HCT116 (cell line): ENCODE data around the gene CNDP2. TPM values are rescaled to one million over a fixed set of nuclear protein-coding genes. Genes with fewer than 3 reads are reported as not detected.

Source experiments
- ATAC-seq: fragments of 200-7000 bp; cut with Tn5 transposase; 2 replicates; pipeline ENCODE4 v1.9.1; 2020; ENCODE audit warnings: mild to moderate bottlenecking, moderate library complexity
- BruUV-seq: library from RNA; stranded (reverse); fragments of 400-500 nt; replicated peaks from 2 replicates; lab custom pipeline; 2021; lab: Mats Ljungman, UMichigan
- CTCF ChIA-PET: fragments of 300-600 bp; sonication (Branson Sonifier 250); formaldehyde crosslinking; loops from one replicate; lab custom pipeline; 2021; ENCODE audit warnings: antibody characterized with exemption; lab: Charles Lee
- POLR2A ChIA-PET: fragments of 300-600, 350-600 bp; sonication (Branson Sonifier 250); formaldehyde crosslinking; loops from one replicate; lab custom pipeline; 2021; ENCODE audit warnings: antibody characterized with exemption; lab: Charles Lee
- RAD21 ChIA-PET, 2 experiments: fragments of 300-600 bp; sonication (Branson Sonifier 250); formaldehyde crosslinking; loops; one replicate each; lab custom pipeline; 2023; ENCODE audit warnings: low total read pairs in 2 of 2; ENCODE audit not compliant: uncharacterized antibody in 2 of 2, unreplicated experiment in 2 of 2, low non-redundant PET in 1 of 2; lab: Charles Lee
- DNase-seq: peaks from one replicate; pipeline ENCODE4 v3.0.0-alpha.2; 2010; ENCODE audit warnings: low read depth, low spot score
- H2AFZ ChIP-seq: fragments of 200-600 bp; shearing (Covaris generic), sonication (generic); 2 replicates; pipeline ENCODE4 v1.6.1; 2017; ENCODE audit warnings: low read depth, mixed run types, mixed read lengths, antibody characterized with exemption, low read length; ENCODE audit not compliant: poor library complexity, severe bottlenecking
- H3K27ac ChIP-seq: 2 replicates; pipeline ENCODE4 v1.5.1; 2012; ENCODE audit warnings: low read depth, low read length
- H3K27me3 ChIP-seq: fragments of 200-600 bp; sonication (generic); 2 replicates; pipeline ENCODE4 v1.6.1; 2016; ENCODE audit warnings: mixed run types, low read length, mixed read lengths; ENCODE audit not compliant: insufficient read depth
- H3K36me3 ChIP-seq, 2 experiments: fragments of 200-500 bp in 1 of 2; fragments of 200-600 bp in 1 of 2; sonication (Bioruptor generic) in 1 of 2; sonication (generic) in 1 of 2; 2 replicates each; pipeline versions ENCODE4 v1.5.1 to v1.6.1; 2014 to 2016; ENCODE audit warnings: low read length in 2 of 2, inconsistent platforms in 1 of 2, mixed read lengths in 1 of 2, mixed run types in 1 of 2; ENCODE audit not compliant: insufficient read depth in 2 of 2, control insufficient read depth in 1 of 2
- H3K4me1 ChIP-seq, 2 experiments: fragments of 200-600 bp in 1 of 2; sonication (generic) in 1 of 2; 2 replicates each; pipeline versions ENCODE4 v1.5.1 to v1.6.1; 2012 to 2017; ENCODE audit warnings: low read length in 2 of 2, inconsistent platforms in 1 of 2, mild to moderate bottlenecking in 1 of 2, mixed read lengths in 1 of 2, mixed run types in 1 of 2, moderate library complexity in 1 of 2; ENCODE audit not compliant: insufficient read depth in 2 of 2, control insufficient read depth in 1 of 2
- H3K4me2 ChIP-seq: fragments of 200-600 bp; sonication (generic); 2 replicates; pipeline ENCODE4 v1.6.1; 2017; ENCODE audit warnings: mixed run types, low read length, mixed read lengths
- H3K4me3 ChIP-seq, 2 experiments: fragments of 200-600 bp in 1 of 2; sonication (generic) in 1 of 2; replicated peaks in 1 of 2; 2 replicates each; pipeline ENCODE4 v1.5.1; 2011 to 2016; ENCODE audit warnings: low read length in 2 of 2, control low read depth in 1 of 2, low read depth in 1 of 2, mild to moderate bottlenecking in 1 of 2, mixed read lengths in 1 of 2, mixed run types in 1 of 2
- H3K79me2 ChIP-seq: fragments of 200-600 bp; sonication (generic); 2 replicates; pipeline ENCODE4 v1.6.1; 2017; ENCODE audit warnings: mild to moderate bottlenecking, mixed run types, low read length, moderate library complexity, mixed read lengths; ENCODE audit not compliant: insufficient read depth
- H3K9ac ChIP-seq: fragments of 200-600 bp; sonication (generic); 2 replicates; pipeline ENCODE4 v1.6.1; 2016; ENCODE audit warnings: low read length, mixed read lengths
- H3K9me2 ChIP-seq: fragments of 200-600 bp; sonication (generic), shearing (Covaris generic); 2 replicates; pipeline ENCODE4 v1.6.1; 2017; ENCODE audit warnings: mixed run types, mild to moderate bottlenecking, moderate library complexity; ENCODE audit not compliant: insufficient read depth
- H3K9me3 ChIP-seq, 2 experiments: fragments of 200-500 bp in 1 of 2; fragments of 200-600 bp in 1 of 2; sonication (Bioruptor generic) in 1 of 2; sonication (generic) in 1 of 2; 2 replicates each; pipeline ENCODE4 v1.6.1; 2014 to 2017; ENCODE audit warnings: low read length in 2 of 2, mixed read lengths in 2 of 2, inconsistent platforms in 1 of 2, low read depth in 1 of 2, mild to moderate bottlenecking in 1 of 2, mixed run types in 1 of 2, moderate library complexity in 1 of 2; ENCODE audit not compliant: control insufficient read depth in 1 of 2, insufficient read depth in 1 of 2
- H4K20me1 ChIP-seq: fragments of 200-600 bp; sonication (generic), shearing (Covaris generic); 2 replicates; pipeline ENCODE4 v1.6.1; 2017; ENCODE audit warnings: mixed run types, mild to moderate bottlenecking, moderate library complexity; ENCODE audit not compliant: insufficient read depth
- RAD21 ChIP-seq: IDR thresholded peaks from 2 replicates; pipeline ENCODE4 v1.6.1; 2012; ENCODE audit warnings: low read depth, mild to moderate bottlenecking
- ZFX ChIP-seq: fragments of 450-650 bp; IDR thresholded peaks from 2 replicates; pipeline ENCODE4 v1.6.1; 2017
- ZNF274 ChIP-seq: fragments of 200-500 bp; sonication (Bioruptor generic); IDR thresholded peaks from 2 replicates; pipeline ENCODE4 v1.6.1; 2014; ENCODE audit warnings: mild to moderate bottlenecking, low read depth, low read length, inconsistent platforms
- intact Hi-C: fragments of 100-400 bp; cut with micrococcal nuclease; formaldehyde crosslinking; loops from 2 replicates; pipeline ENCODE4 v1.10.0; 2022
- total RNA-seq: library from RNA; stranded (reverse); gene quantifications from one replicate; pipeline ENCODE4 v1.2.1, GENCODE V29; 2021; ENCODE audit not compliant: unreplicated experiment
- TF ChIP-seq, protein P1 (sequence below): IDR thresholded peaks from 2 replicates; pipeline ENCODE4 v1.6.1; 2012; ENCODE audit warnings: low read depth

The CNDP2 gene
- total RNA-seq, 1 experiment from 2014 or later = 112 TPM

DNA sequence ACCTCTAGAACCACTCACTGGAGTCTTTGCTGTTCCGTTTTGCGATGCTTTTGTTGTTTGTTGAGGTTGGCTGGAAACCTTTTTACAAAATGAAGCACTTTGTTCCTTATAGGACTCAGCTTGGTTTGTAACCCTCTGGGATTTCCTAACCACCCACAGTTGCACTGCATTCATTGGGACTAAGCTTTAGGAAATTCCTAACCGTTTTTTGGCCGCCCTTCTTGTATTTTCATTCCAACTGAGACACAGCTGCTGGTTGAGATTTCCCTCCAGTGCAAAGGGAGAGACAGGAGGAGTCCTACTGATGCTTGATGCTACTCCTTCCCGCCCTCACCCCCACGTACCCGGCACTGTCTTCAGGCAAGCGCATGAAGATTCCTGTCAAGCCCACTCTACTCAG, 32.9 kb upstream of the CNDP2 start (continued):
- TF ChIP-seq, protein P1, sequence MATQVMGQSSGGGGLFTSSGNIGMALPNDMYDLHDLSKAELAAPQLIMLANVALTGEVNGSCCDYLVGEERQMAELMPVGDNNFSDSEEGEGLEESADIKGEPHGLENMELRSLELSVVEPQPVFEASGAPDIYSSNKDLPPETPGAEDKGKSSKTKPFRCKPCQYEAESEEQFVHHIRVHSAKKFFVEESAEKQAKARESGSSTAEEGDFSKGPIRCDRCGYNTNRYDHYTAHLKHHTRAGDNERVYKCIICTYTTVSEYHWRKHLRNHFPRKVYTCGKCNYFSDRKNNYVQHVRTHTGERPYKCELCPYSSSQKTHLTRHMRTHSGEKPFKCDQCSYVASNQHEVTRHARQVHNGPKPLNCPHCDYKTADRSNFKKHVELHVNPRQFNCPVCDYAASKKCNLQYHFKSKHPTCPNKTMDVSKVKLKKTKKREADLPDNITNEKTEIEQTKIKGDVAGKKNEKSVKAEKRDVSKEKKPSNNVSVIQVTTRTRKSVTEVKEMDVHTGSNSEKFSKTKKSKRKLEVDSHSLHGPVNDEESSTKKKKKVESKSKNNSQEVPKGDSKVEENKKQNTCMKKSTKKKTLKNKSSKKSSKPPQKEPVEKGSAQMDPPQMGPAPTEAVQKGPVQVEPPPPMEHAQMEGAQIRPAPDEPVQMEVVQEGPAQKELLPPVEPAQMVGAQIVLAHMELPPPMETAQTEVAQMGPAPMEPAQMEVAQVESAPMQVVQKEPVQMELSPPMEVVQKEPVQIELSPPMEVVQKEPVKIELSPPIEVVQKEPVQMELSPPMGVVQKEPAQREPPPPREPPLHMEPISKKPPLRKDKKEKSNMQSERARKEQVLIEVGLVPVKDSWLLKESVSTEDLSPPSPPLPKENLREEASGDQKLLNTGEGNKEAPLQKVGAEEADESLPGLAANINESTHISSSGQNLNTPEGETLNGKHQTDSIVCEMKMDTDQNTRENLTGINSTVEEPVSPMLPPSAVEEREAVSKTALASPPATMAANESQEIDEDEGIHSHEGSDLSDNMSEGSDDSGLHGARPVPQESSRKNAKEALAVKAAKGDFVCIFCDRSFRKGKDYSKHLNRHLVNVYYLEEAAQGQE = no peak
- no peak for TF ChIP-seq ZFX
- TF ChIP-seq, all 23 proteins: peak for 0

DNA sequence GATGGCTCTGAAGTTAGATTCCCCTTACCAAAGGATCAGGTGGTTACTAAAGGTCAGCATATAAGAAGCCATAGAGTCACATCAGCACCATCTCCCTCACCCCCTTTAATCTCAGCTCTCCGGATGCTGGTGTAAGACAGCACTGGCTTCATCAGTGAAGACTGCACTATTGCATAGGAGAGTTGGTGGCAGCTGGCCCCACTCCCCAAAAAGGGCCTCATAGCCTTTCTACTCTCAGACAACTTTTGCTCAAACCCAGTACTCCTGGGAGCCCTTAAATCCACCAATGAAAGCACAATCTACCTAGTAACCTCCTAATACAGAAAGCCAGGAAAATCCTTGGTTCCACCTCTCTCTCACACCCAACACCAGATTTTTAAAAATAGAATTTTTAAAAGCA, 32.2 kb upstream of the CNDP2 start:
- H3K36me3 ChIP-seq = no peaks in the 10 kb centered on the region
- H3K4me1 ChIP-seq = no peaks in the 10 kb centered on the region
- intact Hi-C loops = no loop called here
- ChIA-PET POLR2A (no interaction called here), RAD21 (no interaction called here), CTCF (no interaction called here)
- no peak overlapping the region for H3K4me2 ChIP-seq
- no peak overlapping the region for H2AFZ ChIP-seq
- ATAC-seq (no peak), DNase-seq (no peak)
- no peak overlapping the region for H3K4me3 ChIP-seq
- no peak overlapping the region for H3K9ac ChIP-seq
- no TSS peak for BruUV-seq
- peaks cover 5% of the 10 kb centered on the region; the same call in 1 of the 2 replicates for H3K27me3 ChIP-seq
- H3K79me2 ChIP-seq = no peaks in the 10 kb centered on the region
- H3K9me2 ChIP-seq = no peaks in the 10 kb centered on the region
- H4K20me1 ChIP-seq = no peaks in the 10 kb centered on the region
- TF ChIP-seq ZNF274 (no peak), RAD21 (no peak)
- TF ChIP-seq, all 23 proteins: peak for 0
- Histone ChIP-seq H3K27ac (no peak overlapping the region), H3K9me3 (no peaks in the 10 kb centered on the region)
